Tibial artery (tissue), 4 donors: ENCODE results near the gene MSMP.

Experiments
- DNase-seq, 2 donors: peaks; one replicate each; pipeline ENCODE4 v3.0.0-alpha.2; 2019
- H3K27ac ChIP-seq, 2 donors: fragments of 200-600 bp; sonication (generic) in 1 of 2; 1 replicate in 1 of 2; 2 replicates in 1 of 2; pipeline ENCODE4 v1.5.1; 2018 to 2019; ENCODE audit warnings: mild to moderate bottlenecking in 1 of 2
- H3K27me3 ChIP-seq, 2 donors: fragments of 200-600 bp; sonication (generic) in 1 of 2; one replicate each; pipeline versions ENCODE4 v1.5.1 to v1.6.0; 2016 to 2019
- H3K36me3 ChIP-seq, 3 donors: fragments of 200-600 bp; sonication (generic) in 2 of 3; one replicate each; pipeline ENCODE4 v1.5.1; 2016 to 2019; ENCODE audit warnings: mild to moderate bottlenecking in 2 of 3
- H3K4me1 ChIP-seq, 4 donors: fragments of 200-600 bp; sonication (generic) in 2 of 4; 1 replicate in 3 of 4; 2 replicates in 1 of 4; pipeline ENCODE4 v1.5.1; 2016 to 2019
- H3K4me3 ChIP-seq, 2 donors: fragments of 200-600 bp; sonication (generic) in 1 of 2; 1 replicate in 1 of 2; 2 replicates in 1 of 2; pipeline ENCODE4 v1.5.1; 2018 to 2019; ENCODE audit warnings: mild to moderate bottlenecking in 2 of 2
- H3K9me3 ChIP-seq, 3 donors: fragments of 200-600 bp; sonication (generic) in 1 of 3; one replicate each; pipeline ENCODE4 v1.5.1; 2016 to 2019
- intact Hi-C: fragments of 100-400 bp; cut with DNase I; formaldehyde crosslinking; loops from one replicate; pipeline ENCODE4 v1.15.0; 2023; ENCODE audit warnings: low total_unique reads
- TF ChIP-seq, protein P1 (sequence below), 2 experiments: fragments of 200-600 bp in 1 of 2; fragments of 450-650 bp in 1 of 2; IDR thresholded peaks; one replicate each; pipeline ENCODE4 v1.5.1; 2017 to 2019; ENCODE audit warnings: antibody characterized with exemption in 2 of 2, mild to moderate bottlenecking in 1 of 2, moderate library complexity in 1 of 2

Gene MSMP

GRCh38 chr9:35760651-35761050, 6.6 kb upstream of the MSMP start:
- TF ChIP-seq, protein P1, sequence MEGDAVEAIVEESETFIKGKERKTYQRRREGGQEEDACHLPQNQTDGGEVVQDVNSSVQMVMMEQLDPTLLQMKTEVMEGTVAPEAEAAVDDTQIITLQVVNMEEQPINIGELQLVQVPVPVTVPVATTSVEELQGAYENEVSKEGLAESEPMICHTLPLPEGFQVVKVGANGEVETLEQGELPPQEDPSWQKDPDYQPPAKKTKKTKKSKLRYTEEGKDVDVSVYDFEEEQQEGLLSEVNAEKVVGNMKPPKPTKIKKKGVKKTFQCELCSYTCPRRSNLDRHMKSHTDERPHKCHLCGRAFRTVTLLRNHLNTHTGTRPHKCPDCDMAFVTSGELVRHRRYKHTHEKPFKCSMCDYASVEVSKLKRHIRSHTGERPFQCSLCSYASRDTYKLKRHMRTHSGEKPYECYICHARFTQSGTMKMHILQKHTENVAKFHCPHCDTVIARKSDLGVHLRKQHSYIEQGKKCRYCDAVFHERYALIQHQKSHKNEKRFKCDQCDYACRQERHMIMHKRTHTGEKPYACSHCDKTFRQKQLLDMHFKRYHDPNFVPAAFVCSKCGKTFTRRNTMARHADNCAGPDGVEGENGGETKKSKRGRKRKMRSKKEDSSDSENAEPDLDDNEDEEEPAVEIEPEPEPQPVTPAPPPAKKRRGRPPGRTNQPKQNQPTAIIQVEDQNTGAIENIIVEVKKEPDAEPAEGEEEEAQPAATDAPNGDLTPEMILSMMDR (IDR thresholded peaks at IDR 0.05) = no peak
- intact Hi-C loops = no loop called here
- Histone ChIP-seq H3K36me3 (no peaks in the 10 kb centered on the region), H3K4me1 (peaks cover 4 to 47% (median 28%) of the 10 kb centered on the region in 4 donors), H3K27me3 (no peaks in the 10 kb centered on the region), H3K27ac (peak overlapping the region in 1 of 2 donors; percentile 7), H3K4me3 (no peak overlapping the region), H3K9me3 (no peaks in the 10 kb centered on the region)
- DNase-seq = peak in 1 of 2 donors; percentile 57

- H3K9me3 ChIP-seq = no peaks in the 10 kb centered on the region
- intact Hi-C loops = no loop called here
- TF ChIP-seq, protein P1 (IDR thresholded peaks at IDR 0.05) = no peak
- no peak overlapping the region for H3K4me3 ChIP-seq
- DNase-seq = no peak
- peaks cover 4 to 47% (median 28%) of the 10 kb centered on the region in 4 donors for H3K4me1 ChIP-seq
- H3K36me3 ChIP-seq = peaks cover 0 to 4% (median 0%) of the 10 kb centered on the region in 3 donors
- no peaks in the 10 kb centered on the region for H3K27me3 ChIP-seq
- H3K27ac ChIP-seq = no peak overlapping the region
Measured at GRCh38 chr9:35759795-35760194, 5.7 kb upstream of the MSMP start.

GRCh38 chr9:35758475-35759050, 4.5 kb upstream of the MSMP start:
- Histone ChIP-seq H3K4me3 (no peak overlapping the region), H3K27ac (peak overlapping the region; percentile 75 to 81), H3K36me3 (peaks cover 0 to 16% (median 8%) of the 10 kb centered on the region in 3 donors), H3K9me3 (no peaks in the 10 kb centered on the region), H3K27me3 (no peaks in the 10 kb centered on the region), H3K4me1 (peaks cover 4 to 47% (median 28%) of the 10 kb centered on the region in 4 donors)
- no peak for DNase-seq
- intact Hi-C loops = no loop called here
- TF ChIP-seq, protein P1 (IDR thresholded peaks at IDR 0.05) = no peak

DNA sequence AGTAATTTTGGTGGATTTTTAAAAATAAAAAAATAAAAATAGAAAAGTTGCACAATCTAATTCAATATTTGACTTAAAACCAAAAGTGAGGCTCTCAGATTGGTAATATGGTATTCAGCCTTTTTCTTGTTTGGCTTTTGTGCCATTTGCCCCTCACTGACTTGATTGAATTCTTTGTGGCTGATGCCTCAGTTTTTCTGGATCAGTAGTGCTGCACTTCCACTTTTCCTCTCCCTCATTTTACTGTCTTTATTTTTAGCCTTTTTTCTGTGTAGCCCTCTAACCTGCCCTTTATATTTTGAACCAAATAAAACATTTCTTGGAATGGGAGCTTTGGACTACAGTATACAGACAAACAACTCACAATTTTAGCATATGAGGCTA, 3.8 kb upstream of the MSMP start:
- no peaks in the 10 kb centered on the region for H3K9me3 ChIP-seq
- H3K36me3 ChIP-seq = peaks cover 3 to 23% (median 15%) of the 10 kb centered on the region in 3 donors
- no peaks in the 10 kb centered on the region for H3K27me3 ChIP-seq
- TF ChIP-seq, protein P1 (IDR thresholded peaks at IDR 0.05) = no peak
- peak overlapping the region; percentile 75 to 81 for H3K27ac ChIP-seq
- H3K4me1 ChIP-seq = peaks cover 4 to 47% (median 28%) of the 10 kb centered on the region in 4 donors
- no peak overlapping the region for H3K4me3 ChIP-seq
- intact Hi-C loops = no loop called here
- DNase-seq = no peak

GRCh38 chr9:35757226-35757891, 3.3 kb upstream of the MSMP start:
- peak overlapping the region; percentile 47 to 55 for H3K4me3 ChIP-seq
- no peaks in the 10 kb centered on the region for H3K27me3 ChIP-seq
- H3K27ac ChIP-seq = peak overlapping the region; percentile 75 to 81
- no peaks in the 10 kb centered on the region for H3K9me3 ChIP-seq
- intact Hi-C loops = no loop called here
- H3K4me1 ChIP-seq = peaks cover 4 to 47% (median 28%) of the 10 kb centered on the region in 4 donors
- TF ChIP-seq, protein P1 (IDR thresholded peaks at IDR 0.05) = no peak
- peaks cover 8 to 28% (median 20%) of the 10 kb centered on the region in 3 donors for H3K36me3 ChIP-seq
- DNase-seq = peak; percentile 54 to 71
